DOHH2 (cell line): ENCODE results near the gene MMRN2.

Experiments used
- H3F3A ChIP-seq: fragments of 200-600 bp; sonication (generic), shearing (Covaris generic); 2 replicates; pipeline ENCODE4 v1.6.0; 2016; ENCODE audit warnings: antibody characterized with exemption, mild to moderate bottlenecking; ENCODE audit not compliant: control insufficient read depth, insufficient read depth
- H3K27ac ChIP-seq: fragments of 200-600 bp; sonication (generic); 2 replicates; pipeline ENCODE4 v1.5.1; 2014; ENCODE audit warnings: low read depth, mild to moderate bottlenecking, low read length, moderate library complexity
- H3K27me3 ChIP-seq: fragments of 200-600 bp; sonication (generic); 2 replicates; pipeline ENCODE4 v1.6.1; 2014; ENCODE audit warnings: mild to moderate bottlenecking, low read length, mixed read lengths; ENCODE audit not compliant: control insufficient read depth
- H3K36me3 ChIP-seq: fragments of 200-600 bp; sonication (generic); 2 replicates; pipeline ENCODE4 v1.6.1; 2014; ENCODE audit warnings: mild to moderate bottlenecking, low read length, moderate library complexity, mixed read lengths; ENCODE audit not compliant: control insufficient read depth
- H3K4me1 ChIP-seq: fragments of 200-600 bp; sonication (generic); 2 replicates; pipeline ENCODE4 v1.6.1; 2014; ENCODE audit warnings: mild to moderate bottlenecking, low read length, mixed read lengths; ENCODE audit not compliant: control insufficient read depth
- H3K4me2 ChIP-seq: fragments of 200-600 bp; sonication (generic); 2 replicates; pipeline ENCODE4 v1.6.0; 2014; ENCODE audit warnings: mild to moderate bottlenecking, low read length, moderate library complexity
- H3K4me3 ChIP-seq: fragments of 200-600 bp; sonication (generic); 2 replicates; pipeline ENCODE4 v1.5.1; 2014; ENCODE audit warnings: mild to moderate bottlenecking, low read length, mixed read lengths
- H3K79me2 ChIP-seq: fragments of 200-600 bp; sonication (generic); 2 replicates; pipeline ENCODE4 v1.6.1; 2014; ENCODE audit warnings: mild to moderate bottlenecking, low read length, mixed read lengths; ENCODE audit not compliant: control insufficient read depth
- H3K9me2 ChIP-seq: fragments of 200-600 bp; sonication (generic); replicated peaks from 2 replicates; pipeline ENCODE4 v1.6.1; 2014; ENCODE audit warnings: mild to moderate bottlenecking, low read length, mixed read lengths; ENCODE audit not compliant: control insufficient read depth
- H3K9me3 ChIP-seq: fragments of 200-600 bp; sonication (generic); 2 replicates; pipeline ENCODE4 v1.6.1; 2014; ENCODE audit warnings: antibody characterized with exemption, low read length, mixed read lengths; ENCODE audit not compliant: control insufficient read depth, insufficient read depth
- H4K20me1 ChIP-seq: fragments of 200-600 bp; sonication (generic); 2 replicates; pipeline ENCODE4 v1.6.0; 2014; ENCODE audit warnings: low read depth, mild to moderate bottlenecking, antibody characterized with exemption, low read length, moderate library complexity; ENCODE audit not compliant: control insufficient read depth, insufficient read depth
- CTCF ChIP-seq: fragments of 200-600 bp; sonication (generic); IDR thresholded peaks from one replicate; pipeline ENCODE4 v1.5.1; 2014; ENCODE audit warnings: antibody characterized with exemption, mild to moderate bottlenecking, low read depth, low read length; ENCODE audit not compliant: poor library complexity, severe bottlenecking
- EZH2phosphoT487 ChIP-seq: fragments of 200-600 bp; sonication (generic); IDR thresholded peaks from 2 replicates; pipeline ENCODE4 v1.6.1; 2017; ENCODE audit warnings: borderline replicate concordance, mild to moderate bottlenecking, antibody characterized with exemption, low read length, moderate library complexity, mixed read lengths

The MMRN2 gene

GRCh38 chr10:86929468-86930380 is 27.7 kb downstream of the MMRN2 start:
- H3K27me3 ChIP-seq = peaks cover 6% of the 10 kb centered on the region; the same call in 1 of the 2 replicates
- H3K4me3 ChIP-seq = no peak overlapping the region
- H3K79me2 ChIP-seq = no peaks in the 10 kb centered on the region
- H3K9me2 ChIP-seq = no peaks in the 10 kb centered on the region
- H3K4me2 ChIP-seq = no peak overlapping the region
- H3K9me3 ChIP-seq = no peaks in the 10 kb centered on the region
- H3K36me3 ChIP-seq = no peaks in the 10 kb centered on the region
- no peak overlapping the region for H3K27ac ChIP-seq
- no peaks in the 10 kb centered on the region for H3K4me1 ChIP-seq
- H3F3A ChIP-seq = no peaks in the 10 kb centered on the region
- no peaks in the 10 kb centered on the region for H4K20me1 ChIP-seq
- TF ChIP-seq EZH2phosphoT487 = no peak
- TF ChIP-seq CTCF = no peak

- TF ChIP-seq CTCF (no peak), EZH2phosphoT487 (no peak)
- H3K36me3 ChIP-seq = no peaks in the 10 kb centered on the region
- no peak overlapping the region for H3K27ac ChIP-seq
Observed at GRCh38 chr10:86922553-86922961, 34.9 kb downstream of the MMRN2 start.

GRCh38 chr10:86918022-86918471 is 39.4 kb downstream of the MMRN2 start:
- no peaks in the 10 kb centered on the region for H4K20me1 ChIP-seq
- H3K4me3 ChIP-seq = no peak overlapping the region
- no peak overlapping the region for H3K27ac ChIP-seq
- no peaks in the 10 kb centered on the region for H3K79me2 ChIP-seq
- H3K9me2 ChIP-seq = no peaks in the 10 kb centered on the region
- no peak for TF ChIP-seq CTCF
- TF ChIP-seq EZH2phosphoT487 = no peak
- H3K4me2 ChIP-seq = no peak overlapping the region
- no peaks in the 10 kb centered on the region for H3K36me3 ChIP-seq
- no peaks in the 10 kb centered on the region for H3K9me3 ChIP-seq
- H3K27me3 ChIP-seq = no peaks in the 10 kb centered on the region
- no peaks in the 10 kb centered on the region for H3F3A ChIP-seq
- no peaks in the 10 kb centered on the region for H3K4me1 ChIP-seq

More at GRCh38 chr10:86922553-86922961, 34.9 kb downstream of the MMRN2 start:
- Histone ChIP-seq H3K79me2 (no peaks in the 10 kb centered on the region), H3K4me1 (no peaks in the 10 kb centered on the region), H3K9me2 (no peaks in the 10 kb centered on the region), H3K9me3 (no peaks in the 10 kb centered on the region), H3K4me2 (no peak overlapping the region), H4K20me1 (no peaks in the 10 kb centered on the region), H3K27me3 (no peaks in the 10 kb centered on the region), H3K4me3 (no peak overlapping the region), H3F3A (no peaks in the 10 kb centered on the region)
